HG03342 (cell line): ENCODE measurements around the gene RGS13.
"Not testable (repeated sequence)": the region's sequence is repeated elsewhere in the genome, so short reads cannot be mapped to it uniquely, and the experiment has no call there.

Source experiments
- ATAC-seq: cut with Tn5 transposase; IDR thresholded peaks from one replicate; pipeline ENCODE4 v1.9.1; 2021; ENCODE audit warnings: mild to moderate bottlenecking, moderate library complexity; ENCODE audit not compliant: unreplicated experiment

The RGS13 gene

GRCh38 chr1:192675716-192676115, 39.8 kb downstream of the RGS13 start:
- no peak for ATAC-seq

GRCh38 chr1:192678099-192678498, 42.2 kb downstream of the RGS13 start:
- ATAC-seq: no peak

- ATAC-seq: no peak
These were observed 46.4 kb downstream of the RGS13 start for GRCh38 chr1:192682335-192682734.

GRCh38 chr1:192683081-192683480, 47.1 kb downstream of the RGS13 start:
- ATAC-seq: not testable (repeated sequence)

GRCh38 chr1:192689459-192689858, 53.5 kb downstream of the RGS13 start:
- no peak for ATAC-seq

- no peak for ATAC-seq
These were observed 55.1 kb downstream of the RGS13 start for GRCh38 chr1:192691041-192691440.

- no peak for ATAC-seq
These were observed 60.1 kb downstream of the RGS13 start for GRCh38 chr1:192696082-192696481.

- no peak for ATAC-seq
These were observed 61.8 kb downstream of the RGS13 start for GRCh38 chr1:192697771-192698170.

GRCh38 chr1:192698731-192699130, 62.8 kb downstream of the RGS13 start:
- ATAC-seq: no peak

- no peak for ATAC-seq
These were observed 64.9 kb downstream of the RGS13 start for GRCh38 chr1:192700834-192701271.

GRCh38 chr1:192702212-192702902, 66.4 kb downstream of the RGS13 start:
- ATAC-seq: no peak

GRCh38 chr1:192703283-192704206, 67.6 kb downstream of the RGS13 start:
- peak; percentile 87 for ATAC-seq

- no peak for ATAC-seq
These were observed 69.6 kb downstream of the RGS13 start for GRCh38 chr1:192705510-192705909.

GRCh38 chr1:192706936-192707335, 71.0 kb downstream of the RGS13 start:
- no peak for ATAC-seq

- ATAC-seq: no peak
These were observed 72.1 kb downstream of the RGS13 start for GRCh38 chr1:192707978-192708547.

- ATAC-seq: no peak
These were observed 73.6 kb downstream of the RGS13 start for GRCh38 chr1:192709544-192709943.
